Spinal cord (tissue), 10 donors: ENCODE data around the gene KLHL28. TPM values are rescaled to one million over a fixed set of nuclear protein-coding genes. Genes with fewer than 3 reads are reported as not detected.
A peak's percentile ranks its signal among the peaks of the same experiment; 100 is the strongest.

Experiments
- DNase-seq, 6 donors: peaks; one replicate each; pipeline versions ENCODE4 v3.0.0 to v3.0.0-alpha.2; 2013 to 2015; ENCODE audit warnings: low spot score in 6 of 6, low read depth in 4 of 6
- H3K27ac ChIP-seq: one replicate; pipeline ENCODE4 v1.5.1; 2013; ENCODE audit warnings: low read depth, low read length, control low read depth
- H3K27me3 ChIP-seq: one replicate; pipeline ENCODE4 v1.6.1; 2013; ENCODE audit warnings: low read length; ENCODE audit not compliant: control insufficient read depth, insufficient read depth
- H3K36me3 ChIP-seq: one replicate; pipeline ENCODE4 v1.6.1; 2013; ENCODE audit warnings: low read length; ENCODE audit not compliant: control insufficient read depth, insufficient read depth
- H3K4me1 ChIP-seq: one replicate; pipeline ENCODE4 v1.6.1; 2013; ENCODE audit warnings: low read length; ENCODE audit not compliant: control insufficient read depth, insufficient read depth
- H3K4me3 ChIP-seq: one replicate; pipeline ENCODE4 v1.5.1; 2013; ENCODE audit warnings: low read depth, low read length, control low read depth
- H3K9me3 ChIP-seq: one replicate; pipeline ENCODE4 v1.6.1; 2013; ENCODE audit warnings: low read length; ENCODE audit not compliant: control insufficient read depth, insufficient read depth
- WGBS: methylation state at CpG from one replicate; pipeline ENCODE4 v1.1.5; 2013; ENCODE audit warnings: missing lambda C conversion rate; ENCODE audit not compliant: insufficient coverage; 5-methylcytosine and 5-hydroxymethylcytosine counted together
- long read RNA-seq, 4 donors: transcript quantifications; one replicate each; lab custom pipeline, GENCODE V29; 2026
- polyA plus RNA-seq, 2 donors: library from polyadenylated mRNA; unstranded; fragments of 120-200 nt; gene quantifications; one replicate each; pipeline ENCODE4 v1.2.1, GENCODE V29; 2013; ENCODE audit not compliant: insufficient read length in 2 of 2
- total RNA-seq, 2 donors: library from RNA; depleted of rRNA in 1 of 2; stranded (reverse); fragments of 120-200 nt in 1 of 2; fragments of >200 nt in 1 of 2; gene quantifications; one replicate each; pipeline versions ENCODE4 v1.2.3 to v1.2.4, GENCODE V29; 2013 to 2014
- donor health status: healthy.

Gene KLHL28
- total RNA-seq = 10 to 100 TPM; 21.2 to 46.7 TPM
- polyA plus RNA-seq = 10 to 100 TPM; 13.8 to 21.9 TPM
- long read RNA-seq, donor 1, partial matches to known transcripts = 39 of 39 reads
- long read RNA-seq, donor 1, other reads (novel, unspliced or antisense) = 0 of 39 reads
- long read RNA-seq, donor 2 = 0 reads
- long read RNA-seq, donor 3, full-length matches to known transcripts = 1 of 1 reads
- long read RNA-seq, donor 3, partial matches to known transcripts = 0 of 1 reads
- long read RNA-seq, donor 3, other reads (novel, unspliced or antisense) = 0 of 1 reads
- long read RNA-seq, donor 4, full-length matches to known transcripts = 2 of 44 reads
- long read RNA-seq, donor 4, partial matches to known transcripts = 42 of 44 reads
- long read RNA-seq, donor 4, other reads (novel, unspliced or antisense) = 0 of 44 reads

GRCh38 chr14:44961554-44962333 lies at the start of gene KLHL28, which contains the start of gene TOGARAM1:
KLHL28 (minus strand) TSS chr14:44961947; CDS start chr14:44945928, 16,019 bp downstream.
TOGARAM1 (plus strand) TSS chr14:44962190; CDS start chr14:44962422, 232 bp downstream.
- Histone ChIP-seq H3K9me3 (no peaks in the 10 kb centered on the region), H3K4me1 (peaks cover 8% of the 10 kb centered on the region), H3K4me3 (peak within 1 kb of the TSS; percentile 95), H3K27me3 (no peaks in the 10 kb centered on the region), H3K27ac (peak within 1 kb of the TSS; percentile 98), H3K36me3 (no peaks in the 10 kb centered on the region)
- peak; percentile 100 for DNase-seq
- WGBS = 0% methylated on average over 37 of the region's 37 CpGs

- Histone ChIP-seq H3K4me3 (no peak overlapping the region), H3K36me3 (peaks cover 9% of the 10 kb centered on the region), H3K27me3 (no peaks in the 10 kb centered on the region), H3K4me1 (no peaks in the 10 kb centered on the region), H3K27ac (no peak overlapping the region), H3K9me3 (no peaks in the 10 kb centered on the region)
- WGBS = 89% methylated on average over 1 of the region's 2 CpGs
- DNase-seq = no peak
These were observed 42.2 kb upstream of the KLHL28 start for GRCh38 chr14:45003924-45004323.

- Histone ChIP-seq H3K36me3 (peaks cover 8% of the 10 kb centered on the region), H3K27ac (no peak overlapping the region), H3K4me1 (peaks cover under 1% of the 10 kb centered on the region), H3K9me3 (no peaks in the 10 kb centered on the region), H3K4me3 (no peak overlapping the region), H3K27me3 (no peaks in the 10 kb centered on the region)
- DNase-seq = no peak
- WGBS = no CpG with 5 or more reads among the region's 4 CpGs
These were observed 34.1 kb upstream of the KLHL28 start for GRCh38 chr14:44995770-44996294.

GRCh38 chr14:44995196-44995595 lies 33.4 kb upstream of the KLHL28 start:
- peaks cover 8% of the 10 kb centered on the region for H3K36me3 ChIP-seq
- no peak overlapping the region for H3K4me3 ChIP-seq
- H3K9me3 ChIP-seq = no peaks in the 10 kb centered on the region
- WGBS = no CpG with 5 or more reads among the region's 3 CpGs
- H3K4me1 ChIP-seq = peaks cover 3% of the 10 kb centered on the region
- no peaks in the 10 kb centered on the region for H3K27me3 ChIP-seq
- peak in 1 of 6 donors; percentile 6 for DNase-seq
- no peak overlapping the region for H3K27ac ChIP-seq

DNA sequence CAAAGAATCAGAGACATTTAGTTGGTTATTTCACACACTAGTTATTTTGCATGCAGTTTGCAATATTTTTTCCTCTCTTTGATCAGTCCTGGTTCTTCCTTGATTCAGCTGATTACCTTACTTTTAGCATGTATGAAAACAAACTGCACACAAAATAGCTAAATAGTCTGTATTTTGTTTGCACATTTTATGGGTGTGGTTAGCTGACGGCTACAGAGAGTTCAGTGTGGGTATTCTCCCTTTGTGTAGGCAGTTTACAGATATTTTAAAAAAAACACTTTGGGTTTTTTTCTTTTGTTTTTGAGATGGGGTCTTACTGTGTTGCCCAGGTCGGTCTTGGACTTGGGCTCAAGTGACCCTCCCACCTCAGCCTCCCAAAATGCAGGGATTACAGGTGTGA lies 28.8 kb upstream of the KLHL28 start:
- peaks cover 3% of the 10 kb centered on the region for H3K4me1 ChIP-seq
- no CpG with 5 or more reads among the region's 2 CpGs for WGBS
- no peaks in the 10 kb centered on the region for H3K9me3 ChIP-seq
- H3K4me3 ChIP-seq = no peak overlapping the region
- H3K36me3 ChIP-seq = no peaks in the 10 kb centered on the region
- no peak overlapping the region for H3K27ac ChIP-seq
- no peaks in the 10 kb centered on the region for H3K27me3 ChIP-seq
- DNase-seq = no peak

DNA sequence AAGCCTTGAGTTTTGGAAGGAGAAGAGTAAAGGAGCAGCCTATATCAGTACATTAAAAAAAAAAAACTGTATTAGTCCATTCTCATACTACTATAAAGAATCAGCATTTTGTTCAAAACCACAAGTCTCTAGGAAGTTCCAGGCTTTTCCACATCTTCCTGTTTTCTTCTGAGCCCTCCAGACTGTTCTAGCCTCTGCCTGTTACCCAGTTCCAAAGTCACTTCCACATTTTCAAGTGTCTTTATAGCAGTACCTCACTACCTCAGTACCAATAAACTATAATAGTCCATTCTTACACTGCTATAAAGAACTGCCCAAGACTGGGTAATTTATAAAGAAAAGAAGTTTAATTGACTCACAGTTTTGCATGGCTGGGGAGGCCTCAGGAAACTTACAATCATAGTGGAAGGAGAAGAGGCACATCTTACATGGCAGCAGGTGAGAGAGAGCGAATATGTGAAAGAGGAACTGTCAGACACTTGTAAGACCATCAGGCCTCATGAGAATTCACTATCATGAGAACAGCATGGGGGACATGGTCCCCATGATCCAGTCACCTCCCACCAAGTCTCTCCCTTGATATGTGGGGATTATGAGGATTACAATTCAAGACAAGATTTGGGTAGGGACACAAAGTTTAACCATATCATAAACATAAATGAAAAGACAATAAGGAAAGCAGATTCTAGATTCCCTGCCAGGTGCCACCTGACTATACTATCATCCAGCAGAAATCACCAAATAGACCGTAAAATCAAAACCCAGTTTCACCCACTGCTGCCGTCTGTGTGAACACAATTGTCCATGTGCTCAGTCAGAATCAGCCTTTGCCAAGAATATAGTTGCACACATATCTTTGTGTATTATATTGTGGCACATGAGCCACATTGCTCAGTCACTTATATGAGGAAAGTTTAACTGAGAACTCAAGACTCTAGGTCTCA lies 28.0 kb upstream of the KLHL28 start:
- H3K27me3 ChIP-seq = no peaks in the 10 kb centered on the region
- H3K36me3 ChIP-seq = no peaks in the 10 kb centered on the region
- no peak for DNase-seq
- H3K4me3 ChIP-seq = no peak overlapping the region
- whole genome bisulfite sequencing = no CpG with 5 or more reads among the region's 3 CpGs
- H3K27ac ChIP-seq = no peak overlapping the region
- H3K4me1 ChIP-seq = peaks cover 3% of the 10 kb centered on the region
- H3K9me3 ChIP-seq = no peaks in the 10 kb centered on the region

GRCh38 chr14:44988694-44989093 lies 26.9 kb upstream of the KLHL28 start:
- DNase-seq = peak in 1 of 6 donors; percentile 56
- H3K4me1 ChIP-seq = peaks cover 3% of the 10 kb centered on the region
- no peaks in the 10 kb centered on the region for H3K27me3 ChIP-seq
- H3K9me3 ChIP-seq = no peaks in the 10 kb centered on the region
- no peak overlapping the region for H3K4me3 ChIP-seq
- no peak overlapping the region for H3K27ac ChIP-seq
- no peaks in the 10 kb centered on the region for H3K36me3 ChIP-seq
- WGBS = 48% methylated on average over 2 of the region's 2 CpGs

DNA sequence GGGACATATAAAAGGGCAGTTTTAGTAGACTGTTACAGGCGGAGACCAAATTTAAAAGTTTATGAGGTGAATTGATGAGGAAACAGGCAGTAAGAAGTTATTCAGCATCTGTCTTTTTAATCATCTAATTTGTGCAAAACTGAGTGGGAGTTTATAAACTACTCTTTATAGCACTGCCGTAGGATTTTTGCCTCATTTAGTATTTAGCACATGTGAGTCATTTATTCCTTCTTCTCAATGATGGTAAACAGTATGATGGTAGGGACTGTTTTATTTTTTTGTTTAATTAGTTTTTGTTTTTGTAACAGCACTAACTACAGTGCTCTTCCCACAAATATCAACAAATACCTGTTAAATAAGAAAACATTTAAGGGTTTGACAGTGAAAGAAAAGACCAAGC lies 20.8 kb upstream of the KLHL28 start:
- WGBS = 80% methylated on average over 1 of the region's 2 CpGs
- DNase-seq = no peak
- Histone ChIP-seq H3K9me3 (no peaks in the 10 kb centered on the region), H3K36me3 (no peaks in the 10 kb centered on the region), H3K4me1 (no peaks in the 10 kb centered on the region), H3K27ac (no peak overlapping the region), H3K4me3 (no peak overlapping the region), H3K27me3 (no peaks in the 10 kb centered on the region)

- H3K4me3 ChIP-seq = no peak overlapping the region
These were observed 19.5 kb upstream of the KLHL28 start for GRCh38 chr14:44981198-44981597.

More at GRCh38 chr14:44981198-44981597, 19.5 kb upstream of the KLHL28 start:
- H3K4me1 ChIP-seq = no peaks in the 10 kb centered on the region
- no CpG with 5 or more reads among the region's 3 CpGs for WGBS
- DNase-seq = peak in 1 of 6 donors; percentile 68
- no peaks in the 10 kb centered on the region for H3K9me3 ChIP-seq
- no peaks in the 10 kb centered on the region for H3K27me3 ChIP-seq
- H3K36me3 ChIP-seq = no peaks in the 10 kb centered on the region
- no peak overlapping the region for H3K27ac ChIP-seq
